Inflammatory macrophage (primary cell): ENCODE results near the gene LRRC4C.
"Not testable (repeated sequence)": the region's sequence is repeated elsewhere in the genome, so short reads cannot be mapped to it uniquely, and the experiment has no call there.

Experiments
- DNase-seq, 2 donors: peaks; one replicate each; pipeline ENCODE4 v3.0.0-alpha.2; 2020 to 2022

Gene LRRC4C

DNA sequence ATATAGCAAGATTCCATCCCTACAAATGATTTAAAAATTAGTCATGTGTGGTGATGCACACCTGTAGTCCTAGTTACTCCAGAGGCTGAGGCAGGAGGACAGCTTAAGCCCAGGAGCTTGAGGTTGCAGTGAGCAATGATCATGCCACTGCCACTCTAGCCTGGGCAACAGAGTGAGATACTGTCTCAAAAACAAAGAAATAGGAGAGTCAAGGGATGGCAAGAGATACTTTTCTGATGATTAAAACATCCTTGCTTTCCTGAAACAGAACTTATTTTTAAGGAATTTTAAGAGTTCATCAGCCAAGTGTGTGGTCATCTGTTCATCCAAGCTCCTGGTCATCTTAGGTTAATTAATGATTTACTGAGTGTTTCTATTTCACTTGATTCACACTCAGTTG lies 1252.0 kb downstream of the LRRC4C start:
- DNase-seq: no peak

DNA sequence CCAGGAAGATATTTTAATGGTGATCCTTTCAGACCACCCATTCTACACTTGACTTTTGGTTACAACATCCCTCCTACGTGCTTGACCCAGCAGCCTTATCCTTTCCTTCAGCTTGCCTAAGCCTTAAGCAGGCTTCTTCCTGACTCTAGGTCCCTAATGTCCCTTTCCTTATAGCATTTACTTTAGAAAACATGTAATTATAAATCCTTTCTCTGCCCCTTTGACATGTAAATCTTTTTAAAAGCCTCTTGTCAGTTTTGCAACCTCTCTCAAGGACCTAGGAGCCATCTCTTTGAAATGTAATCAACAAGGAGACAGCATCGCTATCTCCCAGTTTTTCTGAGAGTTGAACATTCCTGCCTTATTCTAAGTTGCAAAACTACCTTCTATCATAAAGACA lies 1255.2 kb downstream of the LRRC4C start:
- DNase-seq: no peak

DNA sequence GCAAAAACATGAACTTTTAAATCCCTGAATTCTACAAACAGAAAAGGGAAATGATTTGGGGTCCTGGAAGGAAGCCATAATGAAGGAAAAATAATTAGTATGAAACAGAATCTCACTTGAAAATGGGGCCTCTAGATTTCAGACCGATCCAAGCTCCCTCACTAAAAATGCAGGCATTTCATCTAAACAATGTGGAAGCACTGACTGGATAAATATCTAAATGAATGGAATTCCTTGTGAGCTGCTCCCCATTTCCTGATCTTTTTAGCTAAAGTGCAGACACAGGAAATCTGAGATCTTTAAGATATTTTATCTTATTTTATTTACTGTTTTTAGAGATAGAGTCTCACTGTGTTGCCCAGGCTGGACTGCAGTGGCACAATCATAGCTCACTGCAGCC lies 1255.8 kb downstream of the LRRC4C start:
- DNase-seq: no peak

DNA sequence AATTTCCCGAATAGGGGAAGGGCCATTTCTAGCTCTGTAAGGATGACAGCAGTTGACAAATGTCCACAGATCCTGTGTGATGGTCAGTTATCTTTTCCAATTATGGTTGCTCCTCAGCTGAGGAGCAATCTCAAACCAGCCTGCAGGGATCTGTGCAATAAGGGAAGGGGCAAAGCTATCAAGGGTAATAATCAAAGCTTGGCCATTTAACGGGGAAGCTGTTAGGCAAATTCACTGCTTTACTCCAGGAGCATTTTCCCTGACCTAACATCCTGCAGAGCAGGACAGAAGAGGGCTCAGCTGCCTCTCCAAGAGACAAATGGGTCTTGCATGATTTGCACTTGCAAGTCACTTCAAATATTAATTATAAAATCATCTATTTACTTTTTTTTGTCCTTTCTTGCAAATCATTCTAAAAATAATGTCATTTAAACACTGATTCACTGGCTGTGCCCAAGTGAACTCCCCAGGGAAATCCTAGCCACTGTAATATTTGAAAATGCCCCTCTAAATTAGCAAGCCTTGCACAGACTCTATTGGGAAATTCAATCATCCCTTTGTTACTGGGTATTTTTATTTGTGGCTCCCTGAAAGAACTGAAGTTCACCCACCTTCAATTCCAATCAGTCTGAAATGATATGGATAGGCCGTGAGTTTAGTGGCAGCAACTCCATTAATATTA lies 1256.7 kb downstream of the LRRC4C start:
- DNase-seq: no peak

DNA sequence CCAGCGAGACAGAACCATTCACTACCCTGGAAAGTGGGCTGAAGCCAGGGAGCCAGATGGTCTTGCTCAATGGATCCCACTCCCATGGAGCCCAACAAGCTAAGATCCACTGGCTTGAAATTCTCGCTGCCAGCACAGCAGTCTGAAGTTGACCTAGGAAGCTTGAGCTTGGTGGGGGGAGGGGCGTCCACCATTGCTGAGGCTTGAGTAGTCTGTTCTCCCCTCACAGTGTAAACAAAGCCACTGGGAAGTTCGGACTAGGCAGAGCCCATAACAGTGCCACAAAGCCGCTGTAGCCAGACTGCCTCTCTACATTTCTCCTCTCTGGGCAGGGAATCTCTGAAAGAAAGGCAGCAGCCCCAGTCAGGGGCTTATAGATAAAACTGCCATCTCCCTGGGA lies 1266.9 kb downstream of the LRRC4C start:
- DNase-seq: not testable (repeated sequence)

DNA sequence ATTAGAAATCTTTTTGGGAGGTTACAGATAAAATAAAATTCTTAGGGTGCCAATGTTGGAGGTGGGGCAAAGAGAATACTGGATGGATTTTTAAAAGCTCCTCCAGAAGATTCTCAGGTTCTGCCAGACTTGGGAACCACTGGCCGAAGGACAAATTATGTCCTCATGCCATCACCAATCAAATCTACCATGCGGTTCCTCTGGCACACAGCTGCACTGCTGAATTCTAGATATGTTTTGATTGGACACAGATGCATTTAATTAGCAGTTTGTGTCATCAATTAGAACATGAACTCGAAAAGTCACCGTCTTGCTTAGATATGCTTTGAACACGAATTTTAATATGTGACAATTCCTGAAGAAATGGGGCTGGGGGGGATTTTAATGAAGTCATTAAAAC lies 1269.2 kb downstream of the LRRC4C start:
- no peak for DNase-seq

DNA sequence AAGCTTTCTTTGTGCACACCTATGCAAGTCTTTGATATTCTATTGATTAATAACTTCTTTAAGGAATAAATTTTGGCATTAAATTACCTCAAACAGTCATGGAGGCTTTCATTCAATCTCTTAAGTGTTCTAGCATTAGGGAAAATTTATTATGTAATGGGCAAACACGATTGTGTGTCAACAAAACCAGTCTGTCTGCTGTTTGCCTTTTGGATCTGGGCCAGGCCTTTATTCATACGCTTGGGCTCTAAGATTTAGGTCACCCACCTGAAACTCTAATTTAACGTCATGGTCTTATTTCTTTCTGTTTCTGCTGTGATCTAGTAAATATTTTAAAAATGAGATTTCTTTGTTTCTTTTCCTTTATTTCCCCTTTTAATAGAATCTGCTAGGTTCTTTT lies 1270.6 kb downstream of the LRRC4C start:
- no peak for DNase-seq

DNA sequence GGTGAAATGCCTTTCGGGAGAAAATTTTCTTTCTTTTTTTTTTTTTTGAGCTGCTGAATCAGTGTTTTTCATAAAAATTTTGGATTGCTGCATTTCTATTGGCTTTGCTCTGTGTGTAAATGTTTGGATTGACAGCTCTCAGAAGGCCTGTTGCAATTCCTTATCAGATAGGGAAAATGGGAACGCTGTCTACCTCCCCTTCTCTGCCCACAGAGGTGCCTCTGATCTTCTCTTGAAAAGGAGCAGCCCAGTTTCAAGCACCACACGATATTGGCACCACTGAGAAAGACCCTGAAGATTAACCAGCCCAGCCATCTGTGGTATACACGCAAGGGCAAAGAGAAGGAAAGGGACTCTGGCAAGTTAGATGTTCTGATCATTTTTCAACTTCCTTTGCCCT lies 1272.2 kb downstream of the LRRC4C start:
- DNase-seq: no peak

DNA sequence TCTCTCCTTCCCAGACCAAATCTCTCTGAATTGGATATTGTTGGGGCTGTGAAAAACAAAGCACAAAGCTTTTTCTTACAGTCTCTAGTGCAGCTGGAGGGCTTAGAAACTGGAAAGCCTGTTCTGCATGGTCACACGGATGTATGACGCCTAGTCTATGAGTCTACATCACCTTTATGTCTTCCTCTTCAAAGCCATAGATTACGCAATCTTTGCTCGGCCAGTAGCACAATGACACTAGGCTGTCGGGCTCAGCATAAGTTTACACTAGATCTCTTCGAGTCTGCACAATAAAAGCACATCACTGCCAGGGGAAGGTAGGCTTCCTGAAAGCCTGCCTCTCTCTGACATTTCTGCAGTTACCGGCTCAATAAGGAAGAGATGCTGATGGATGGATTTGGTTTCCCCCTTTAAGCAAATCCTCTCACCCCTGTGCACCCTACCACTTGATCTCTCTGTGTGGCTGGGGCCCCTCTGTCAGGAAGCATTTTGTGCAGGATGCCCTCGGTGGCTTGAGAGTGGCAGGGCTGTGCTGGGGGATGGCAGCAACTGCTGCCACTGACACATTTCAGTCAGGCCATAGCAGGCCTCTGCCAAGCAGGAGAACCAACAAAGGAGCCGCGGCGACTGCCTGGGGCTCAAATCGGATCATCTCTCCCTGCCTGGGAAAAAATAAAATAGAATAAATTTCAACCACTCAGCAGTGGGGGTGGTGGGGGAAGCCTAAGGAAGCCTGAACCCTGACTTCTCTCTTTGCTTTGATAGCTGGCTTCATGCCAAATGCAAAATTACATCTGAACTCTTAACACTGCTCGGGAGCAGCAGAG lies 1272.8 kb downstream of the LRRC4C start:
- DNase-seq: no peak

DNA sequence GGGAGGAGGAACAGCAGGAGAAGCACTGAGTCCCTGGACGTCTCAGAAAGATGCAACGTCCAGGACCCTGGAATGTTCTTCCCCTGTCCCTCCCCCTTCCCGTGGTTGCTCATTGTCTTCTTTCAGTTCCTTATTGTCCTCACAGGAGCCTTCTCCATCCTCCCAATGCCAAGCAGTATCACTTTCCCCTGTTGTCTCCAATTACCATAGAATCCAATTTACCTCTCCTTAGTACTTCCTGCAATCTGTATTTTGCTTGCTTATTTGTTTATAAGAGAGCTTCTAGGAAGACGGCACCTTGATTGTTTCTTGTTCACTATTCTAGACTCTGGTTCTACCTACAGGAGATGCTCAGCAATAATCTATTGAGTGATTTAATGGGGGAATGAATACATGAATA lies 1273.7 kb downstream of the LRRC4C start:
- DNase-seq: no peak

DNA sequence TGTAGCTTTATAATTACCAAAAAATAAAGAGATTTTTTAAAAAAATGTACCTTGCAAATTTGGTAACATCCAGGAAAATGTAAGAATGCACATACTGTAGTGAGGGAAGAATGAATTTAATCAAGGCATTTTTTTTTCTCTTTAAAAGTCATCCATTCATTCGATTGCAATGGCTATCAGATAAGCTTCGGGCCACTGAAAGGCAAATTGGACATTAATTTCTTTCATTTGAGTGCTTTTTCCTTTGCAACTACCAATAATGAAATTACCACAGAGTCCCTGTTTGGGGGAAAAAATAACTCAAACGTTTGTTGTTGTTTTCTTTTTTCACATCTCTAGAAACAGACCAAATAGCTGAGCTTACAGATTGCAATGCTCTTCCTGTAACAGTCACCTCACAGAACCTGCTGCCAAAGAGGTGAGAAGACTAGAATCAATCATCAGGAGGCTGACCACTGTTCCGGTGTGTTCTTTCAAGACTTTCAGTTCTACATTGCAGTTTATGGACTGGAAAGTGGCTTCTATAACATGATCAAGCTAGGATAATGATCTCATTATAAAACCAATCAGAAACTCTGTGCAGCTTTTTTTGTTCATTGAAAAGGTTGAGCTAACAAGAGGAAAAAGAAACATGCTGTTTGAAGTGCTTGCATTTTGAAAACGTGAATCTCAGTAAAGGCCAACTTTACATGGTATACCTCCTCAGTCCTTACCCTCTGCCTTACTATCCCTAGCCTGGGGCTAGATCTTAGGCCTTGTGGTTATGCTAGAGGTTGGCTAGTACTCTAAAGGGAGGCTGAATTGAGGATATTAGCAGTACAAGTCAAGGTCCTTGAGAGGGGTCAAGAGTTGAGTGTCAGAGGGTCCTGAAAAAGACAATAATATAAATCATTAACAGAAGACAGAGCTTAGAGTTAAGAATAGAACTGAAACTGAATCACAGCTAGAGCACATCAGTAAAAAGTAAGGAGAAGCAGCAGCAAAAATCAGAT lies 1276.1 kb downstream of the LRRC4C start:
- DNase-seq: no peak

DNA sequence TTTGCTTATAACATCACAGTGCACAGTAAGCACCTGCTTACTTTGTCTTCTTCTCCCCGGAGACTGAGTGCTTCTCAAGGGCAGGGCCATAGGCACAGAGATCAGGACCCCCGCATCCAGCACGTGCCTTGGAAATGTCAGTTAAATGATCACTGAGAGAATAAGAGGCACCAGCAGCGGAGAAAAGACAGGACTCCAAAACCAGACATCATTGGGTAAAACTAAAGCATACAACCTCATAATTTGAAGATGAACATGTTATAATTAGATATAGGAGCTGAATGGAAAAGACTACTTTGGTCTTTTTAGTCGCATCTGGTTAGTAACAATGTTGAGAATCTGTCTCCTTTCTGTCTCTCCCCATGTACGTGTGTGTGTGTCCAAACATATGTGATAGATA lies 1279.9 kb downstream of the LRRC4C start:
- no peak for DNase-seq

DNA sequence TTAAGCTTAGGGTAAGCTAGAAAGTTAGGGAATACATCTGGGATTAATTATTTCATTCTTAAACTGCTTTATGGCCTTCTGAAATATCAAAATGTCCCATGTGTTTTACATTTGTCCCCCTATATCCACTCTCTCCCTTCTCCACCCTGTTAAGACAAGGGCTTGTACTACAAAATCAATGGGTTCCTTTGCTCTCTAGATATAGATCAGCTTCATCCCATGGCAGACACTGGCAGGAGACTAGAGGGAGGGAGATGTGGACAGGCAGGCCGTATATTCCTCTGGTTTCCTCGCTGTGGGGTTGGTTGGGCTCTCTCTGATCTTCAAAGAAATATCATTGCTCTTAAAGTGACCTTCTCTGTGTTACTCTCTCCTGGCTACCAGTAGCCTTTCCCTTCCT lies 1281.0 kb downstream of the LRRC4C start:
- no peak for DNase-seq

DNA sequence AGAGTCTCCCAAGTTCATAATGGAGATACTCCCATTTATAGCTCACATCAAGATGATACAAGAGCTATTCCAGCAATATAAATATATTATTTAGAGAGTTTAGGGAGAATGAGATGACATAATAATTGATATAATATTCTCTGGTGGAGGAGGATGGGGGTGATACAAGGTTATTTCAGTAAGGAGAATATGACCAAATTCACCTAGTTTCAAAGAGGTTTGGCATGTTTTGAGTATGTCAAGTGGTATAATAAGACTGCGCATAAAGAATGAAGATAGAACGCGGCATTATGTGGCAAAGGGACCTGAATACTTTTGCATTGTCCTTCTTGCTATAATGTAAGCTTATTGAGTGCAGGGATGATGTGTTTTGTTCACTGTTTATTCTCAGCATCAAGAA lies 1283.5 kb downstream of the LRRC4C start:
- no peak for DNase-seq

DNA sequence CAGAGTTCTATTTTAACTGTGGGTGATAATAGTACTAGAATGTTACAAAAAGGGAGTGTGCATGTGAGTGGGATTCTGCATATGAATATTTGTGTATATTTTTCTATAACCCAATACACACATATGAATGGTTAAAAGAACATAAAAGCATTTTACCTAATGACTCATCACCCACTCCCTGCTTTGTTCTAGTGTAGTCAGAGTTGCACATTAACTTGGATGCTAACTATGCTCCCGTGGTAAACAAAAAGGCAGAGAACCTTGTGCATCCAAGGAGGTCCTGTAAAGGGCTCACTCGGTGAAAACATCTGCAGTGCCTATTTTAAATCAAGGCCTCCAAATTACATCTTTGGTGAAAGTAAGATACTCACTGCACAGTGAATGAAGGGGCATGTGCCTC lies 1289.4 kb downstream of the LRRC4C start:
- DNase-seq: no peak

DNA sequence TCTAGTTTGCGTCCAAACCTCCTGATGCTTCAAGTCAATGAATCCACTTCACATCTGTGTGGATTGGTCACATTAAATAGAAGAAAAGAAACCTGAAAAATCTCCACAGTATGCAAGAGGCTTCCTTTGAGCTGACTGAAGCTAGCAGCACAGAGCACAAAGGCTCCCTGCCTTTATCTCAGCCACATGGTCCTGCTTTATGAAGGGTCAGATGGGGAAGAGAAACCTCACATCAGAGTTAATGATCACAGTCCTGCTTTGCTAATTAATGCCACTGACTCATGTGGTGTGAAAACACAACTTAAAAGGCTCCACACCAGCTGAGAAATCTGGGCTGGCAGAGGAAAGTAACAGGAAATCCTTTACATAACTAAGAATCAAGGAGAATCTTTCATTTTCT lies 1291.0 kb downstream of the LRRC4C start:
- DNase-seq: no peak

DNA sequence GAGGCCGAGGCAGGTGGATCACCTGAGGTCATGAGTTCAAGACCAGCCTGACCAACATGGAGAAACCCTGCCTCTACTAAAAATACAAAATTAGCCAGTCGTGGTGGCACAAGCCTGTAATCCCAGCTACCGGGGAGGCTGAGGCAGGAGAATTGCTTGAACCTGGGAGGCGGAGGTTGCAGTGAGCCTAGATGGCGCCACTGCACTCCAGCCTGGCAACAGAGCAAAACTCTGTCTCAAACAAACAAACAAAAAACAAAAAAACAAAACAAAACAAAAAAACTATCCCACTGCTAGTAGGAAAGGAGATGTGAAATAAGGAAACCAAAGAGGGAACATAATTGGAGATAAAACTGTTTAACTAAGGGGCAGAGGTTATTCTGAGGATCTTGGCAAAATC lies 1291.6 kb downstream of the LRRC4C start:
- DNase-seq: not testable (repeated sequence)

DNA sequence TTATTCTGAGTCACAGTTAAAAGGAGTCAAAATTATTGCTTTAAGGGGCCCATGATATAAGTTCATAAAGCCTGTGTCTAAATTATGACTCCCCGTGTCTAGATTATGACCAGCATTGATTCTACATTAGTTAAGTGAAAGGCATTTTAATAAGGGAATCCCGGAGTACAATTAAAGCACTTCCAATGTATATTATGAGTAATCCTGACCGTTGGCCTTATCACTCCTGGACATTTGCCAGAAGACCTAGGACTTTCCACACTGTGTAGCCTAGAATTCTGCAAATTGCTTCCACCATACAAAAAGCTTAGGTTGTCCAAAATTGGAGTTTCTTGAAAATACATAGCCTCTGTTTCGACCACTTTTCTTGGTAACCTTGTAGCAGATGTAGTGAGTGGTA lies 1292.6 kb downstream of the LRRC4C start:
- no peak for DNase-seq

DNA sequence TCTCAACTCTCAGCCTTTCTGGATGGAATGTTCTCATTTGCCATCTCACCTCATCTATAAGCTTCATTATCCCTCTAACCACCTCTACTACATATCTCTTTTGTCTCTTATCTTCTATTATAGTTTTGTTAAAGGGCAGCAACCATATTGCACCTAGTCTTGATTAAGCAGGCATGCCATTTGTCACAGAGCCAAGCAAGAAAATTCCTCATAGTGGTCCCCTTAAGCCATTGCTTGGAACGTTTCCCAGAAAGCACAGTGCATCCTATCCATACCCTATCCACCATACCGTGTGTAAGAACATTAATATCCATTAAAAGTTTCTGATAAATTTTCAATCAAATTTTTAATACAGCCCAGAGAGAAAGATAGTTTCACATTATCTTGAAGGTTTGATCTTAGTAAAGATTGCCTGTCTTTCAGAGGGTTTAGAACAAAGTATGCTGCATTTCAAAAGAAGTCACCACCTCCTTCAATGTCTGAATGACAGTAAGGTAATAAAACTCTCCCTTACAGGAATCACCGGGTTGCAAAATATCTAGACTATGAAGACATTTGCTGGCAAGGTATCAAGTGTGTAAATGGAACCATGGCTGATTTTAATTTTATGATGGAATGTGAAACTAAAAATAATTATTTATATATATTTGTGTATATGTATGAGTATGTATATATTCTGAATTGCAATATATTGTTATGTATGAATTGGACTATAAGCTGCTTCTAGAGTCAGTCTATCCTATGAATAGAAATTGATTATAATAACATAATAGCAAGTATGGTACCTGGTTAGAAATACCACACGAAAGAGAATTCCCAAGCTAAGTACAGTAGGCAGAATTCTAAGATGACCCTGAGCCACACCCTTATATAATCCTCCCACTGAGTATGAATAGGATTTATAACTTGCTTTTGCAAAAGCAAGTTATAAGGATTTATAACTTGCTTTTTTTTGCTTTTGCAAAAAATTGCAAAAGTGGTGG lies 1296.3 kb downstream of the LRRC4C start:
- no peak for DNase-seq

DNA sequence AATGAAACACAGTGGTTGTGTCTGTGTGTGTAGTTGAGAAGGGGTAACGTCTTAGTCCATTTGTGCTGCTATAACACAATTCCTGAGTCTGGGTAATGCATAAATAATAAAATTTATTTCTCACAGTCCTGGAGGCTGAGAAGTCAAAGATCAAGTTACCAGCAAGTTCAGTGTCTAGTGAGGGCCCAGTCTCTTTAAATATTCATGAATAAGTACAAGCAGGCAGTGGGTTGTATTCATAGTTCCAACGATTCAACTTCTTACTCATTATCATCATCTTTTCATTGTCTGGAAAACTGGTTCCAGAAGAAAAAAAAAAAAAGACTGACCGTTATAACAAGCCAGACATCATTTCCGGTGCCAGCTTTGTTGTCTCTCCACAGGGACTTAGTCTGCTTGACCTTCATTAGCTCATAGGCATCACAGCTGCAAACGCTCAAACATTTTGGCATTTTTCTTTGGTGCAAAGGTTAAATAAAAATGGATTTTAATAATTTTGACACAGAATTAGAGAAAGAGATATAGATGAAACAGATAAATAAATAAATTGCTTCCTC lies 1297.5 kb downstream of the LRRC4C start:
- DNase-seq: no peak

DNA sequence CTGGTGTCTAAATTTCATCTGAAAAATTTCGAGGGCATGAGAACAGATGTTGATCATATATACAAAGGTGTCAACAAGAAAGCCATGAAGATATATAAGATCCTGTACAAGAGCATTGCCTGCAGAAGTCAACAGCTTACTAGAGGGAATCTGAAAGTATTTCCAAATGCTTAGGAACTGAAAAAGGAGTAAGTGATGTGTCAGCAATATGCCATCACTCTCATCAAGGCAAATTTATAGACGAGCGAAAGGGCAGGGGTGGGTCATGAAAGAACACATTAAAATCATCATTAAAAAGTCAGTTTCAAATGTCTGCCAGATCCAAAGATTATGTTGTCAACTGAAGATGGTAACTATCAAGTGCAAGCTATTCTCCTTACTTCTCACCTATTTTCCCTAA lies 1299.0 kb downstream of the LRRC4C start:
- DNase-seq: no peak

DNA sequence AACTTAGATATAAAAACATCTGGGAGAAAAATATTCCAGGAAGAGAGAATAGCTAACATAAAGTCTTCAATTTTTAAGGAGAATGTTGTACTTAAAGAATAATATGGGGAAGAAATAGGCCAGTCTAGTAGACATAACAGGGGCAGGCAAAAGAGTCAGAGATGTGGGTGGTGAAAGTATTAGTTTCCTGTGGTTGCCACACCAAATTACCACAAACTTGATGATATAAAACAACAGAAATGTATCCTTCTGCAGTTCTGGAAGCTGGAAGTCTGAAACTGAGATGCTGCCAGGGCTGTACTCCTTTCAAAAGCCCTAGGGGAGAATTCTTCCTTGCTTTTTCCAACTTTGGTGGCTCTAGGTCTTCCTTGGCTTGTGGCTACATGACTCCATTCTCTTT lies 1309.7 kb downstream of the LRRC4C start:
- DNase-seq: no peak
